Left hindlimb (tissue), 1 donor: ENCODE results near the gene TMEM82.
"Not testable (repeated sequence)": the region's sequence is repeated elsewhere in the genome, so short reads cannot be mapped to it uniquely, and the experiment has no call there.

Source experiments
- DNase-seq: peaks from one replicate; pipeline ENCODE4 v3.0.0-alpha.2; 2018

Gene TMEM82

GRCh38 chr1:15742339-15742801, at the start of gene TMEM82:
Gene TMEM82 (plus strand): TSS chr1:15742499. CDS start chr1:15742560, 61 bp downstream.
- DNase-seq: no peak

- DNase-seq: no peak
These were observed 48.9 kb upstream of the TMEM82 start for GRCh38 chr1:15693371-15693770.

- DNase-seq: peak; percentile 46
These were observed 45.3 kb upstream of the TMEM82 start for GRCh38 chr1:15696956-15697521.

GRCh38 chr1:15698201-15698600, 44.1 kb upstream of the TMEM82 start:
- no peak for DNase-seq

GRCh38 chr1:15699321-15699720, 43.0 kb upstream of the TMEM82 start:
- DNase-seq: not testable (repeated sequence)

- DNase-seq: no peak
These were observed 41.8 kb upstream of the TMEM82 start for GRCh38 chr1:15700508-15700907.

GRCh38 chr1:15701784-15702183, 40.5 kb upstream of the TMEM82 start:
- no peak for DNase-seq

- DNase-seq: no peak
These were observed 39.4 kb upstream of the TMEM82 start for GRCh38 chr1:15702722-15703550.

- peak; percentile 81 for DNase-seq
These were observed 38.7 kb upstream of the TMEM82 start for GRCh38 chr1:15703562-15703961.

GRCh38 chr1:15704526-15705183, 37.6 kb upstream of the TMEM82 start:
- DNase-seq: no peak

GRCh38 chr1:15705184-15705566, 37.1 kb upstream of the TMEM82 start:
- DNase-seq: no peak

GRCh38 chr1:15706751-15707150, 35.5 kb upstream of the TMEM82 start:
- DNase-seq: no peak

- no peak for DNase-seq
These were observed 34.9 kb upstream of the TMEM82 start for GRCh38 chr1:15707239-15707925.

GRCh38 chr1:15708486-15709137, 33.7 kb upstream of the TMEM82 start:
- no peak for DNase-seq

GRCh38 chr1:15709226-15709625, 33.1 kb upstream of the TMEM82 start:
- DNase-seq: no peak

- no peak for DNase-seq
These were observed 30.1 kb upstream of the TMEM82 start for GRCh38 chr1:15712168-15712567.

- peak; percentile 70 for DNase-seq
These were observed 27.7 kb upstream of the TMEM82 start for GRCh38 chr1:15714406-15715136.

- no peak for DNase-seq
These were observed 24.7 kb upstream of the TMEM82 start for GRCh38 chr1:15717418-15718125.

GRCh38 chr1:15718199-15718601, 24.1 kb upstream of the TMEM82 start:
- DNase-seq: no peak

- no peak for DNase-seq
These were observed 22.7 kb upstream of the TMEM82 start for GRCh38 chr1:15719381-15720120.

GRCh38 chr1:15720861-15721260, 21.4 kb upstream of the TMEM82 start:
- DNase-seq: no peak
